Activated T-helper 17 cell treated with anti-CD3 and anti-CD28 coated beads, Interleukin-2, amount 50 U/mL, for 72 hours (primary cell): ENCODE data around the gene RIPOR2. TPM values are rescaled to one million over a fixed set of nuclear protein-coding genes. Genes with fewer than 3 reads are reported as not detected.

Experiments used
- ATAC-seq: fragments of 150-1000 bp; cut with Tn5 transposase; replicated peaks from 2 replicates; pipeline ENCODE4 v1.10.0; 2021; ENCODE audit warnings: mild to moderate bottlenecking, moderate library complexity
- H3K27ac Mint-ChIP-seq: one replicate; pipeline ENCODE4 v1.8.0; 2022; ENCODE audit warnings: mixed read lengths
- H3K27me3 Mint-ChIP-seq: one replicate; pipeline ENCODE4 v1.8.0; 2022; ENCODE audit warnings: mixed read lengths
- H3K36me3 Mint-ChIP-seq: one replicate; pipeline ENCODE4 v1.8.0; 2022; ENCODE audit warnings: low read depth, mild to moderate bottlenecking, mixed read lengths
- H3K4me1 Mint-ChIP-seq: one replicate; pipeline ENCODE4 v1.8.0; 2022; ENCODE audit warnings: mixed read lengths
- H3K4me3 Mint-ChIP-seq: one replicate; pipeline ENCODE4 v1.8.0; 2022; ENCODE audit warnings: mild to moderate bottlenecking, mixed read lengths
- H3K9me3 Mint-ChIP-seq: one replicate; pipeline ENCODE4 v1.8.0; 2022; ENCODE audit warnings: mixed read lengths
- total RNA-seq, 2 donors: library from RNA; stranded (reverse); gene quantifications; one replicate each; pipeline ENCODE4 v1.2.3, GENCODE V29; 2022

RIPOR2 gene
- total RNA-seq, 2 donors from 2014 or later, result 47.5 to 113 TPM

GRCh38 chr6:24875534-24875901 lies 60.2 kb downstream of the RIPOR2 start:
- Mint-ChIP-seq H3K4me3 (no peak overlapping the region), H3K27ac (peak overlapping the region; percentile 69), H3K9me3 (peaks cover 3% of the 10 kb centered on the region), H3K4me1 (peaks cover 25% of the 10 kb centered on the region), H3K36me3 (peaks cover 94% of the 10 kb centered on the region), H3K27me3 (no peaks in the 10 kb centered on the region)
- no peak for ATAC-seq

- H3K36me3 Mint-ChIP-seq, result peaks cover 96% of the 10 kb centered on the region
- H3K4me3 Mint-ChIP-seq, result no peak overlapping the region
- H3K27ac Mint-ChIP-seq, result no peak overlapping the region
- peaks cover 3% of the 10 kb centered on the region for H3K9me3 Mint-ChIP-seq
- no peaks in the 10 kb centered on the region for H3K27me3 Mint-ChIP-seq
- ATAC-seq, result no peak
- H3K4me1 Mint-ChIP-seq, result peaks cover 22% of the 10 kb centered on the region
Observed at GRCh38 chr6:24874776-24875533, 60.8 kb downstream of the RIPOR2 start.

GRCh38 chr6:24874128-24874527 lies 61.6 kb downstream of the RIPOR2 start:
- Mint-ChIP-seq H3K4me3 (no peak overlapping the region), H3K9me3 (peaks cover 3% of the 10 kb centered on the region), H3K36me3 (peaks cover 96% of the 10 kb centered on the region), H3K27ac (no peak overlapping the region), H3K27me3 (no peaks in the 10 kb centered on the region), H3K4me1 (peaks cover 15% of the 10 kb centered on the region)
- ATAC-seq, result no peak

GRCh38 chr6:24872779-24873178 lies 63.0 kb downstream of the RIPOR2 start:
- peak overlapping the region; percentile 65 for H3K27ac Mint-ChIP-seq

GRCh38 chr6:24868765-24869164 lies 67.0 kb downstream of the RIPOR2 start:
- H3K36me3 Mint-ChIP-seq, result peaks cover 98% of the 10 kb centered on the region

More at GRCh38 chr6:24872779-24873178, 63.0 kb downstream of the RIPOR2 start:
- H3K4me3 Mint-ChIP-seq, result no peak overlapping the region
- H3K9me3 Mint-ChIP-seq, result peaks cover 1% of the 10 kb centered on the region
- H3K36me3 Mint-ChIP-seq, result peaks cover 99% of the 10 kb centered on the region
- H3K4me1 Mint-ChIP-seq, result peaks cover 22% of the 10 kb centered on the region
- no peak for ATAC-seq
- H3K27me3 Mint-ChIP-seq, result no peaks in the 10 kb centered on the region

GRCh38 chr6:24867104-24867703 lies 68.6 kb downstream of the RIPOR2 start:
- Mint-ChIP-seq H3K36me3 (peaks cover 98% of the 10 kb centered on the region), H3K4me1 (peaks cover 24% of the 10 kb centered on the region), H3K27me3 (no peaks in the 10 kb centered on the region), H3K4me3 (no peak overlapping the region), H3K9me3 (no peaks in the 10 kb centered on the region), H3K27ac (peak overlapping the region; percentile 76)
- no peak for ATAC-seq

More at GRCh38 chr6:24868765-24869164, 67.0 kb downstream of the RIPOR2 start:
- Mint-ChIP-seq H3K27ac (peak overlapping the region; percentile 76), H3K4me3 (no peak overlapping the region), H3K4me1 (peaks cover 24% of the 10 kb centered on the region), H3K27me3 (no peaks in the 10 kb centered on the region), H3K9me3 (no peaks in the 10 kb centered on the region)
- no peak for ATAC-seq

- Mint-ChIP-seq H3K9me3 (no peaks in the 10 kb centered on the region), H3K27me3 (no peaks in the 10 kb centered on the region), H3K27ac (peak overlapping the region; percentile 67), H3K4me1 (peaks cover 38% of the 10 kb centered on the region), H3K36me3 (peaks cover 97% of the 10 kb centered on the region), H3K4me3 (no peak overlapping the region)
- no peak for ATAC-seq
Observed at GRCh38 chr6:24865161-24865560, 70.6 kb downstream of the RIPOR2 start.

- H3K36me3 Mint-ChIP-seq, result peaks cover 98% of the 10 kb centered on the region
- ATAC-seq, result no peak
- no peak overlapping the region for H3K4me3 Mint-ChIP-seq
- H3K27me3 Mint-ChIP-seq, result no peaks in the 10 kb centered on the region
- peaks cover 45% of the 10 kb centered on the region for H3K4me1 Mint-ChIP-seq
- H3K9me3 Mint-ChIP-seq, result no peaks in the 10 kb centered on the region
- H3K27ac Mint-ChIP-seq, result no peak overlapping the region
Observed at GRCh38 chr6:24864343-24864742, 71.4 kb downstream of the RIPOR2 start.

GRCh38 chr6:24861934-24862333 lies 73.8 kb downstream of the RIPOR2 start:
- peak overlapping the region; percentile 23 for H3K27ac Mint-ChIP-seq
- peak overlapping the region; percentile 26 for H3K4me3 Mint-ChIP-seq
- H3K4me1 Mint-ChIP-seq, result peaks cover 54% of the 10 kb centered on the region
- no peaks in the 10 kb centered on the region for H3K9me3 Mint-ChIP-seq
- no peak for ATAC-seq
- peaks cover 98% of the 10 kb centered on the region for H3K36me3 Mint-ChIP-seq
- H3K27me3 Mint-ChIP-seq, result no peaks in the 10 kb centered on the region

- H3K36me3 Mint-ChIP-seq, result peaks cover 99% of the 10 kb centered on the region
Observed at GRCh38 chr6:24859608-24860200, 76.1 kb downstream of the RIPOR2 start.

GRCh38 chr6:24859132-24859531 lies 76.6 kb downstream of the RIPOR2 start:
- Mint-ChIP-seq H3K4me3 (peak overlapping the region; percentile 82), H3K36me3 (peaks cover 99% of the 10 kb centered on the region), H3K27me3 (no peaks in the 10 kb centered on the region), H3K4me1 (peaks cover 57% of the 10 kb centered on the region), H3K27ac (peak overlapping the region; percentile 93), H3K9me3 (no peaks in the 10 kb centered on the region)
- peak; percentile 27 for ATAC-seq

More at GRCh38 chr6:24859608-24860200, 76.1 kb downstream of the RIPOR2 start:
- peaks cover 57% of the 10 kb centered on the region for H3K4me1 Mint-ChIP-seq
- no peak for ATAC-seq
- peak overlapping the region; percentile 93 for H3K27ac Mint-ChIP-seq
- H3K9me3 Mint-ChIP-seq, result no peaks in the 10 kb centered on the region
- H3K27me3 Mint-ChIP-seq, result no peaks in the 10 kb centered on the region
- H3K4me3 Mint-ChIP-seq, result peak overlapping the region; percentile 82

GRCh38 chr6:24858177-24858653 lies 77.5 kb downstream of the RIPOR2 start:
- Mint-ChIP-seq H3K4me3 (peak overlapping the region; percentile 82), H3K4me1 (peaks cover 57% of the 10 kb centered on the region), H3K36me3 (peaks cover 99% of the 10 kb centered on the region), H3K9me3 (no peaks in the 10 kb centered on the region), H3K27ac (peak overlapping the region; percentile 93), H3K27me3 (no peaks in the 10 kb centered on the region)
- peak; percentile 43 for ATAC-seq

GRCh38 chr6:24856901-24857670 lies 78.7 kb downstream of the RIPOR2 start:
- peaks cover 57% of the 10 kb centered on the region for H3K4me1 Mint-ChIP-seq
- H3K9me3 Mint-ChIP-seq, result no peaks in the 10 kb centered on the region
- H3K27ac Mint-ChIP-seq, result peak overlapping the region; percentile 93
- no peaks in the 10 kb centered on the region for H3K27me3 Mint-ChIP-seq
- H3K36me3 Mint-ChIP-seq, result peaks cover 98% of the 10 kb centered on the region
- ATAC-seq, result peak; percentile 64
- peak overlapping the region; percentile 82 for H3K4me3 Mint-ChIP-seq

GRCh38 chr6:24856246-24856599 lies 79.5 kb downstream of the RIPOR2 start:
- Mint-ChIP-seq H3K4me1 (peaks cover 53% of the 10 kb centered on the region), H3K9me3 (no peaks in the 10 kb centered on the region), H3K27ac (peak overlapping the region; percentile 93), H3K36me3 (peaks cover 99% of the 10 kb centered on the region), H3K4me3 (peak overlapping the region; percentile 82), H3K27me3 (no peaks in the 10 kb centered on the region)
- no peak for ATAC-seq
